GM19238 (cell line): ENCODE data around the gene ADGRG3.

Experiments
- DNase-seq: peaks from one replicate; pipeline ENCODE4 v3.0.0; 2011; ENCODE audit warnings: low spot score; ENCODE audit not compliant: insufficient read length

Gene ADGRG3

GRCh38 chr16:57734925-57735754, 67.0 kb downstream of the ADGRG3 start:
- DNase-seq, result peak; percentile 97

DNA sequence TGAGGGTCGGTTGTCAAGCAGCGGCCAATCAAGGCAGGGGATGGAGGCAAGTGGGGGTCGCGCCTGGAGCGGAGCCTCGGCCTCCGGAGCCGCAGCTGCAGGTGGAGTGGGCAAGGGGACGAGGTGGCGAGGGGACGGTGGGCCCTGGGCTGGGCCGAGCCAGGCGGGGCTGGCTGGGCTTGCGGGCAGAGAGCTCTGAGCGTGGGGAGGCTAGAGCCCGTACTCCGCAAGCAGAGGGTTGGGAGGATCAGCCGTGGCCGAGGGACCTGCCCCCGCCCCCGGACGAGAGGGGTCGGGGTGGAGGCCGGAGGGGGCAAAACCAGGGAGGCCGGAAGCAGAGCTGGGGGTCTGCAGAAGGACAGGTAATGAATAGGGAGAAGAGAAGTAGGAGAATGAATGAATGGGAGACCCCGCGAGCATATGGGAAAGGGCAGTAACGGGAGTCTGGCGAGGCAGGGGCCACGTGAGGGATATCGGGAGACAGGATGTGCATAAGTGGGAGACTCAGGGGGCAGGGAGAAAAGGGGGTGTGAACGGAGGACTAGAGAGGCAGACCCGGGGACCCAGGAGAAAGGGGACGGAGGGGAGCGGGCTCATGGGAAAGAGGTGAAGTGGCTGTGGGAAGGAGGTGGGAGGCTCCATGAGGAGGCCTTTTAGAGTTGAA, 67.8 kb downstream of the ADGRG3 start, which contains the start of gene KATNB1:
Gene KATNB1, plus strand, starts transcription at position 16 of the 664 bp plus-strand sequence. CDS start 1,474 bp downstream, outside the sequence.
- no peak for DNase-seq

GRCh38 chr16:57736419-57737351, 68.6 kb downstream of the ADGRG3 start:
- no peak for DNase-seq

GRCh38 chr16:57738844-57739243, 70.7 kb downstream of the ADGRG3 start:
- no peak for DNase-seq
